Left hindlimb (tissue), 1 donor: ENCODE measurements around the gene HDAC4.
A peak's percentile ranks its signal among the peaks of the same experiment; 100 is the strongest.

Source experiments
- DNase-seq: peaks from one replicate; pipeline ENCODE4 v3.0.0-alpha.2; 2018

The HDAC4 gene

DNA sequence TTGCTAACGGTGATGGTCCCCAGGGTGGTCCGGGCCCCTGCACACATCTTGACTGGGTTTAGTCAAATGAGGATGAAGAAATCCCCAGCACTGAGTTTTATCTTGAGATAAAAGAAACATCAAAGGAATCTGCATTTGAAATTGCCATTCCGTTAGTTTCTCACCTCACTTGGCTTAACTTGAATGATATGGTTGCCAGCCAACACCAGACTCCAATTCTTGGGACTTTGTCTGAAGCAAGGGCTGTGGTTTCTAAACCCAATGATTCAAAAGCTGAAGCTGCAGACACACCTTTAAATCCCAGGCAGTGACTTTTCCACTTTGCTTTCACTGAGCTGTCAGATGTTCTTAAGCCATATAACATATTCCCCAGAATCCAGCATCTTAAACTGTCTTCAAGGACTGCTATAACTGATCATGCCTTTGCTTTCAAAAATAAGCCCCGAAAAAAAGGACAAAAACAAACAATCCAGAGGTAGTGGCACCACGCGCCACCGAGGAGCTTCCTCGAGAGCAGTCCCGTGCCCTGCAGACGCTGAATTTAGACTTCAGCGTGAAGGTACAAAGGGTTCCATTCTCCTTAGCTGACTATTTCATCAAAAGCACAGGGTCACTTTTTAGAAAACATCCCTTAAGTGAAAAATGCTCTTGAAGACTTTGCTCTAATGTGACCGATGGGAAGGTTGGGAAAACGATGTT lies 189.3 kb downstream of the HDAC4 start:
- no peak for DNase-seq

DNA sequence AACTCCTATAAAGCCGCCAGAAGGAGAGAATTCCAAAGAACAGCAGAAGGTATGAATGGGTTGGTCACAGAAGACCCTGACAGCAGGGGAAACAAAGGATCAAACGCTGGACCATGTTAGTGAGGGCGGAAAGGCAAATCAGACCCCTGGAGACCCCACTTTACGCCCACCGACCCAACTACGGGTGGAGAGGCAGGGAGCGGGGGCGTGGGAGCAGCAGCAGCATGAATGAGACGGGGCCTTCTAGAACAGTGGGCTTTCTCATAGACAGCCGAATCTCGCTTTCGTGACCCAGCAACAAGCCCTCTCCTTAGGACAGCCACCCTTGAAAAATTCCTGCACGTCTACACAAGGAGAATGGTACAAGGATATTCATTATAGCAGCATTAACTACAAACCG lies 191.0 kb downstream of the HDAC4 start:
- no peak for DNase-seq

GRCh38 chr2:239208465-239209180 lies 192.2 kb downstream of the HDAC4 start:
- peak; percentile 4 for DNase-seq

- no peak for DNase-seq
Measured at GRCh38 chr2:239206851-239207250, 194.0 kb downstream of the HDAC4 start.

DNA sequence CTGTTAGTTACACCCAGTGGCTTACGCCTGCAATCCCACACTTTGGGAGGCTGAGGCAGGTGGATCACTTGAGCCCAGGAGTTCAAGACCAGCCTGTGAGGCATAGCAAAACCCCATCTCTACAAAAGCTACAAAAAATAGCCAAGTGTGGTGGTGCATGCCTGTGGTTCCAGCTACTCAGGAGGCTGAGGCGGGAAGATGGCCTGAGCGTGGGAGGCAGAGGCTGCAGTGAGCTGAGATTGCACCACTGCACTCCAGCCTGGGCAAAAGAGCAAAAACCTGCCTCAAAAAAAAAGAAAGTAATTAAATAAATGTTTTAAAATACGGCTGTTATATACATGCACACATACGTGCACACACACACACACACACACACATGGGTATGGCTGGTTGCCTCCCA lies 194.8 kb downstream of the HDAC4 start:
- peak; percentile 6 for DNase-seq

DNA sequence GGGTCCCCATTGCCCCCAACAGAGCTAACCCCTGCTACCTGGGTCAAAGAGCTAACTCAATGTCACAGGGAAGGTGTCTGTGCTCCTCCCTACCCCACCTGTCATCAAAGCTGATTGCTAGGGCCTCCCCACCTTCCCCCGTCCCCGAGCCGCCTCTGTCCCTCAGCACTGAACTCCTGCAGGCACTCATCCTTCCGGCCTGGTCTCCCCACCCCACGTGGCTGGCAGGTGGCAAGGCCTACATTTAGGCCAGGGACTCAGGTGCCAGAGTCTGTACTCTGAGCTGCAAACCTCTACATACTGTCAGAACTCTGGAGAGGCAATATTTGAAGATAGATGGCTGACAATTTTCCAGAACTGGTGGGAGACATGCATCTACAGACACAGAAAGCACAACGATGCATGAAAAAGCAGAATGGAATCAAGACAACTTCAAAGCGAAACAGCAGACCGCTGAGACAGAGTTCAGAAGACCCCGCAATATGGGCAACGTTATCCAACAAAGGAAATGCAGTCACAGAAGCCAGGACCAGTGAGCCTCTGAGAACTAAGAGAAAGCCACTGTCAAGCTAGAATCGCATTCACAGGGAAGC lies 195.8 kb downstream of the HDAC4 start:
- peak; percentile 12 for DNase-seq

DNA sequence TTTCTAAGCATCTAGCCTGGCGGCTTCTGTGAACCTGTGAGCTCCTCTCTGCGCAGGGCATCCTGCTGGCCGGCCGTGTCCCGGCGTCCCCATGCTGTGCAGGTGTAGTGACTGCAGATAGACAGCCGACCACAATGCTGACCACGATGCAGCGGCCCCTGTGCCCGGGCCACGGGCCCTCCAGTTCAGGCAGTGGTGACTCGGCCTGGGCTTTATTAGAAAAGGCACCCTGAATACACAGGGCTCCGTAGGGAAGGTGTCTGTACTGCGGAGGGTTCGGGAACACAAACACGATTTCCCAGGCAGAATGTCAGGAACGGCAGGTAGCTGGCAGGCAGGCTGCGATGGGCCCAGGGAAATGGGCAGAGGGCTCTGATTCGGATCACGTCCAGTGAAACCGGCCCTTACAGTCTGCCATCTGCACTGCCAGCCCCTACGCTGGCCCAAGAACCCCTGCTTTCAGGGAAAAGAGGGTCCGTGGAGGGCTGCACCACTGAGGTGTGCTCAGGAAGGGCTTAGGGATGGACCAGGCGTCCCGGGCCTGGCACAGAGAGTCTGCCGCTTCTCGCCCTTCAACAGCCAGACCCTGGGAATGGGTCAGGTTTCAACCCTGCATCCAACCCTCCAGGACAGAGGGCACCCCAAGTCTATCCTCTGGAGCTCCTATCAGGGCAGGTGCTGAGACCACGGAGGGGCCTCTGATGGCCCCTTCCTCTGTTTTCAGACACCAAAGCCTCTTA lies 196.5 kb downstream of the HDAC4 start:
- DNase-seq: peak; percentile 15

DNA sequence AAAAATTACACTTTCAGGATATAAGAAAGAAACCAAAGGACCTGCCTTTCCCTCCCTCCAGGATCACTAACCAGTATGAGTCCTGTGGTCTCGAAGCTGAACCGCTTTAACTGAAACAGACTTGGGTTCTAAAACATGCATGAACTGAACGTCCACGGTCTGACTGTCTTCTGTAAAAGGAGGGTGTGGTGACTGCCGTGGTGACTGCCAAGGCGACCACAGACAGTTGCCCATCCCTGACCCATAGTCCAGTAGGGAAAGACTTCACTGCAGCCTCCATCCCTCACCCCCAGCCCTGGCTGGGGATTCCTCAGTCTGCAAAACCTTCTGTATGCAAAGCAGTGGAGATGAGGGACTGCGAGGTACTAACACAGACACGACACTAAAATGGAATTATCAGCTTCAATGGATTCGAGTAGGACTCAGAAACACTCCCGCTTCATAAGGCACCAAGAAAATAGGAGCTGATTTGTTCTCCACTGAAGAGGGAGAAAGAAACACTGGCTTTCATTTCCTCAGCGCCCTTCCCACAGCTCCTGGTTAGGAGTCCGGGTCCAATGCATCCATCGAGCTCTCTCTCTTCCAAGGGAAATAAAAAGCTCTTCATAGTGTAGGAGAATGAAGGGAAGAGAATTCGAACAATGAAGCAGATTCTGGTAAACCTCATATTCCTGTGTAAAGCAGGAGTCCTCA lies 197.2 kb downstream of the HDAC4 start:
- peak; percentile 23 for DNase-seq

GRCh38 chr2:239202836-239203235 lies 198.0 kb downstream of the HDAC4 start:
- DNase-seq: peak; percentile 11

DNA sequence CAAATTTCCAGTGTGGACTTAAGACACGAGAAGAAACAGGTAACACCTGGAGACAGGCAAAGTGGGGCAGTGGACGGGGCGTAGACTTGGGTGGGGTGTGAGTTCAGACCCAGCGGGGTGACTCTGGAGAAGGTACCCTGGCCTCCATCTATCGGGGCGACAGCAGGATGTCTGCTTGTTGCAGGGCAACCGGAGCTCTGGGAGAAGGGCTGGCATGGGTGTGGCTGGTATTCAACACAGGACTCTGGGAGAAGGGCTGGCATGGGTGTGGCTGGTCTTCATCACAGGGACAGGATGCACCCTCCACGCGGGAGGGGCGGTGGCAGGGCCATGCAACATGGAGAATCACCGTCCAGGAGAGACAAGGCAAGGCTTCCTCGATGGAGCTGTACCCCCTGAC lies 198.5 kb downstream of the HDAC4 start:
- DNase-seq: peak; percentile 29

DNA sequence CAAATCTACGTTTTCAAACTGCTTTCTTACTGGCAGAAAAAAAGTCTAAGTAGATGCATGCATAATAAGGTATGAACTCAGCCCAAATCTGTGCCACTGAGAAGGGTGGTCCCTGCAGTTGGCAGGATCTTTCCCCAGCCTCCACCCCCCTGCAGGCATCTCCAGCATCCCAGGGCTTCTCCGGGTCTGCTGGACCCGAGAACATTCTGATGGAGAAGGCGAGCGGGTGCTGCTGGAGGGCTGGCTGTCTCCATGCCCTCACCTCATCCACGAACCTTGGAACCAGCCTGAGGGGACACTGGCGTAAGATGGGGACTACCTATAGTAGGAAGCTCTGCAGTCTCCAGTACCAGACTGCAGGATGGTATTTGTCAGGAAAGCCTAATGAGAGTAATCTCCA lies 198.9 kb downstream of the HDAC4 start:
- DNase-seq: peak; percentile 16

DNA sequence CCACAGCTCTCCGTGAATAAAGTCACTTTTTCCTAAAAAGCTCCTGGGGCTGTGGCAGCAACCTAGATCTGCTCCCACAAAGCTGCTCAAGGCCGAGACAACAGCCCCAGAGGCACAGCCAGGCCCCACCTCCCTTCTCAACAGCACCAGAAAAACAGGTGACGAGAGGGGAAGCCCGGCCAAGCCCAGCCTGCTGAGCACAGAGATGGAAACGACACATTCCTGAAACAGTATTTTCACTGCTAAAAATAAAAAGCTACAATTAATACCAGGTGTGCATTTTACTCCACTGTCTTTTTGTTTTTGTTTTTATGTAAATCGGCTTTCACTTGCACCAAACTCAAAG lies 199.3 kb downstream of the HDAC4 start:
- peak; percentile 82 for DNase-seq

DNA sequence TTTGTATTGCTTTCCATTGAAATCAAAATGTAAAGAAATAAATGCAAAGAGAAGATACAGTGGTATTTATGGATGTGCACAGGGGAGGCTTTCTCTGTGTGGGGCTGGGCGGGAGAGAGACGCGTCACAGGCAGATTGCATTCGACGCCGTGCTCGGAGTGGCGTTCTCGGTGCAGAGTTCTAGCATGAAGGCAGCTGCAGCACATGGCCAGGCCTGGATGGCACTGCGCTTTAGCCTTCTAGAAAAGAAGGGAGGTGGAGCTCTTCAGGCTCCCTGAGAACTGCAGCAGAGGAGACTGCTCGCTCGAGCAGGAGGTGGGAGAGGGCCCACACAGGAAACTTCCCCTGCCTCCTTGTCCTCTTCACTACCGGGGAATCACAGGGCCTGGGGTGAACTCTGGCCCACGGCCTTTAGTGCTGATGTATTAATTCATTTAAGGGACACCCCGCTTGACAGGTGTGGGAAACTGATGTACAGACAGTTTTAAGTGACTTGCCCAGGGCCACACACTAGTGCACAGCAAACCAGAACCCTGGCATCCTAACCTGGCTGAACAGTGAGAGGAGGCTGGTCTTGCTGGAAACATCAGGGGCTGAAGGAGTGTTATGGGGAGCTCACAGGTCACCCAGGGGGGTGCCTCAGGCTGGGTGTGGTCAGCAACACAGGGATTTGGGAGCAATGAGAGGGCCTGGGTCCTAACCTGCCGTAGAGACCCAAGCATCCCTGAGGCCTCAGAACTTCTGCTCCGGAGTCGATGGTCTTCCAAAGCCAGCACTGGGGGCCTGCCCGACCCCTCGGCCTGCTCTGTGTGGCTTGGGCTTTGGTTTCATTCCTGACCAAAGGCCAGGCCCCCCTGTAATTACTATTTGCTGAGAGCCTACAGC lies 199.9 kb downstream of the HDAC4 start:
- DNase-seq: peak; percentile 20

GRCh38 chr2:239199041-239199768 lies 201.6 kb downstream of the HDAC4 start:
- DNase-seq: peak; percentile 45

- peak; percentile 29 for DNase-seq
Measured at GRCh38 chr2:239198221-239198620, 202.6 kb downstream of the HDAC4 start.

DNA sequence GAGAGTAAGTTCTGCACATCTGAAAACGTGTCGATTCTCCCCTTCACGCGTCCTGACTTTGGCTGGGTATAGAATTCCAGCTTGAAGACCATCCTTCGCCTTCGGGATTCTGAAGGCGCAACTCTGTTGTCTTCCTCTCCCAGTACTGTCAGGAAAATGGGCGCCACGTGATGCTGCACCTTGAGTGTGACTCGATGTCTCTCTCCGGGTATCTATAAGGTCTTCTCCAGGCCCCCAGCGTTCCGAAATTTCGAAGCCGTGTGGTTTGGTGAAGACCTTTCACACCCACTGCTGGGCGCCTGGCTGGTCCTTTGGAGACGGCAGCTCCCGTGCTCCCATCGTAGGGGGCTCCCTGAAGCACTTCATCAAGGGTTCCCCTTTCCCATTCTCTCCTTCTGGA lies 203.7 kb downstream of the HDAC4 start:
- DNase-seq: peak; percentile 10

DNA sequence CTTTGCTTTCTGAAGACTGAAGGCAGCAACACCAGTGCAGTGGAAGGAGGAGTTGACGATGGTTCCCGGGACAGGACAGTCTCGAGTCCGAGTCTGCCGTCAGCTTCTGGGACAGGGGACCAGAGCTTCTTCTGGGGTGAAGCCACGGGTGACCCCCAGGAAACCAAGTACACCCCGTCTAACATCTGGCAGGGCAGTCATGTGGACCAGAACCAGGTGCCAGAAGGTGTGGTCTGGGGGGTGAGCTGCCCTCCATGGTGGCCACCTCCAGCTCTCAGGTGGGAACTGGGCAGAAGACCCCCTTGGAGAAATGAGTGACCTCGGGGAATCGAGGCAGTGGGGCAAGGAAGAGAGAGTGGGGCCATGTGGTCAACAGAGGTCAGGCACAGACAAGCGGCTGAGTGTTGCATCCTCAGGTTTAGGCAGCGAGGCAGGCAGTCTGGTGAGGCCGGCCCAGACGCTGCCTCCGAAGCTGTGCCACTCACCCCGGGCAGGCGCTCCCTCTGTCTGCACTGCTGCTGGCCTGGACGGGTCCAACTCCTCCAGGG lies 204.3 kb downstream of the HDAC4 start:
- peak; percentile 19 for DNase-seq

- DNase-seq: no peak
Measured at GRCh38 chr2:239195992-239196391, 204.8 kb downstream of the HDAC4 start.

DNA sequence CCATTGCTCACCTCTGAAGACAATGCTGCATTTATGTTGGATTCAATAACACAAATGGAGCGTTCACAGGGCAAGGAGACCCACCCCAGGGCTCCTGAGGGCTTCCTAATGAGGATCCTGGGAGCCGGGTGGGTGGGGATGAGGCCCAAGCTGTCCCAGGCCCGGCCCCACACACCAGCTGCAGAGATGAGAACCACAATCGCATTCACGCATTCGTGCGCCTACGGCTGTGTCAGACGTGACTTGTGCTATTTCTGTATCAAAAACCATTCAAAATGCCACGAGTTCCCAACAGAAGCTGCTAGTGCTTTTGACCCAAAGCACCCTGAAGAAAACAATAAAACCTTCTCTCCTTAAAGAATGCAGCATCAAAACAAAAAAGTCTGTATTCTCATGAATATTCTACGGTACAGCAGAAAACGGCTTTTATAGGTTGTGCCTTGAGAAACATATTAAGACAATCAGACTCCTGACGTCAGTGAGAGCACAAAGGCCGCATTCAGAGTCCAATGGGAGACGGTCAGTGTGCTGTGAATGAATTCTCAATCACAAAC lies 205.4 kb downstream of the HDAC4 start:
- DNase-seq: peak; percentile 22

DNA sequence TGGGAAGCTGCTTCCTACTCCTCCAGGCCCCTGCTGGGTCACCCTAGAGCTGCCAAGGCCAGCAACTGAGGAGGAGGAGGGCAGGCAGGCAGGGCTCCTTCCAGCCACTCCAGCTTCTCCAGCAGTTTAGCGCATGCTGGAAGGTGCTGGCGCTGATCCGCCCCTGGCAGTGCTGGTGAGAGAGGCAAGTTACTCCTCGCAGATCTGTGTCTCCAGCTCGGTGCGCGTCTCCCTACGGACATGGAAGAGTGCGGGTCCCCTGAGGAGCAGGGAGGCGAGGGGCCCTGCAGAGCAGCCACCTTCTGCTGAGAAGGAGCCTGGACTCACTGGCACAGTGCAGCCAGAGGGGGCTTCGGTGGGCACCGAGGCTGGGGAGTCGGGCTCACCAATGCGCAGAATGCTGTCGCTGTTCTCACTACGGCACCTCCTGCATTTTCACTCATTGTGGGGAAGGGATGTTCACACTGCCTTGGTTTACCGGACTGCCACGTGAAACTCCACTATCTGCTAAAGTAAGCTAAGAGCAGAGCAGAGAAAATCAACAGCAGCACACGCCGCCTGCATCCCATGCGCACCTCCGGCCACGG lies 206.0 kb downstream of the HDAC4 start:
- DNase-seq: peak; percentile 30
